ENCODE measurements around the gene GOLGA1. TPM values are rescaled to one million over a fixed set of nuclear protein-coding genes. Genes with fewer than 3 reads are reported as not detected.

Gene GOLGA1
- 7.8 TPM for total RNA-seq (2013)
- 10 to 100 TPM in 1 of 3 donors, 1 to 10 TPM in 2; 3.1 to 15.7 (median 8.0) TPM for polyA plus RNA-seq
- 3.0 and 4.0 TPM in 2 replicates for polyA minus RNA-seq
- total RNA-seq, result 5.4 to 25.6 (median 19.2) reads per million in 11 experiments

GRCh38 chr9:124940894-124941678 is at the start of gene GOLGA1:
Gene GOLGA1, minus strand, starts transcription at chr9:124941083. Its CDS starts 2,372 bp downstream, at chr9:124938711.
- no peak for TF ChIP-seq CTCF (IDR thresholded peaks at IDR 0.05)
- Histone ChIP-seq H3K27me3 (ENCODE audit: control insufficient read depth in 2 of 2, insufficient read depth in 2 of 2, low read length in 2 of 2) (no peaks in the 10 kb centered on the region), H3K4me3 (replicated peaks in 1 of 3; ENCODE audit: low read depth in 2 of 3, low read length in 3 of 3) (peak within 1 kb of the TSS; percentile 86 to 94 (median 88)), H3K27ac (ENCODE audit: low read depth in 1 of 2, low read length in 2 of 2) (peak within 1 kb of the TSS; percentile 90 to 99), H3K4me2 (replicated peaks; ENCODE audit: extremely low read depth, low read length, poor library complexity, severe bottlenecking) (peak within 1 kb of the TSS; percentile 90), H3K79me2 (ENCODE audit: insufficient read depth, low read length) (peaks cover 38% of the 10 kb centered on the region), H3K4me1 (ENCODE audit: control insufficient read depth in 1 of 2, insufficient read depth in 2 of 2, low read length in 2 of 2) (peaks cover 14 to 16% of the 10 kb centered on the region in 2 donors), H4K20me1 (ENCODE audit: insufficient read depth, low read length) (no peaks in the 10 kb centered on the region), H3K9me3 (replicated peaks in 1 of 2; ENCODE audit: control insufficient read depth in 1 of 2, insufficient read depth in 1 of 2, low read length in 2 of 2) (no peaks in the 10 kb centered on the region), H2AFZ (ENCODE audit: insufficient read depth, low read depth, low read length, poor library complexity, severe bottlenecking) (peak within 1 kb of the TSS; percentile 94), H3K36me3 (replicated peaks in 1 of 2; ENCODE audit: control insufficient read depth in 1 of 2, insufficient read depth in 2 of 2, low read length in 2 of 2) (peaks cover 9 to 27% of the 10 kb centered on the region in 2 donors), H3K9ac (ENCODE audit: insufficient read depth, low read length, poor library complexity, severe bottlenecking) (peak within 1 kb of the TSS; percentile 96)
- Mint-ChIP-seq H3K27me3 (ENCODE audit: low read depth in 3 of 3) (no peaks in the 10 kb centered on the region), H3K4me1 (peaks cover 28% of the 10 kb centered on the region), H3K27ac (peak within 1 kb of the TSS; percentile 95 to 99 (median 99)), H3K36me3 (peaks cover 11 to 20% of the 10 kb centered on the region in 2 donors), H3K9me3 (no peaks in the 10 kb centered on the region), H3K4me3 (peak within 1 kb of the TSS; percentile 94 to 99)
- whole genome bisulfite sequencing (ENCODE audit: insufficient coverage), result under 1% methylated on average over 69 of the region's 70 CpGs
- intact Hi-C loops (cut with micrococcal nuclease), result loop anchor here (2.0 to 10.0 kb wide), 5 partner anchors 79 to 202 kb away; partner anchors contain the start of genes ARPC5L (in 2 of the 2), NR6A1 (in 2 of the 2), RPL35 (in 2 of the 2) and SCAI (in 2 of the 2)
- DNase-seq, result peak; percentile 94 to 96 (median 96)

GRCh38 chr9:124983698-124984097 is 42.8 kb upstream of the GOLGA1 start:
- Histone ChIP-seq H2AFZ (ENCODE audit: insufficient read depth, low read depth, low read length, poor library complexity, severe bottlenecking) (no peak overlapping the region), H3K36me3 (replicated peaks in 1 of 2; ENCODE audit: control insufficient read depth in 1 of 2, insufficient read depth in 2 of 2, low read length in 2 of 2) (peaks cover 0 to 4% of the 10 kb centered on the region in 2 donors), H4K20me1 (ENCODE audit: insufficient read depth, low read length) (no peaks in the 10 kb centered on the region)

More at GRCh38 chr9:124983698-124984097, 42.8 kb upstream of the GOLGA1 start:
- Mint-ChIP-seq H3K4me3 (no peak overlapping the region), H3K36me3 (peaks cover 10 to 19% of the 10 kb centered on the region in 2 donors), H3K27ac (no peak overlapping the region), H3K4me1 (no peaks in the 10 kb centered on the region), H3K9me3 (no peaks in the 10 kb centered on the region), H3K27me3 (ENCODE audit: low read depth in 3 of 3) (no peaks in the 10 kb centered on the region)
- TF ChIP-seq CTCF (IDR thresholded peaks at IDR 0.05), result no peak
- no peaks in the 10 kb centered on the region for H3K79me2 ChIP-seq (ENCODE audit: insufficient read depth, low read length)
- no peak overlapping the region for H3K9ac ChIP-seq (ENCODE audit: insufficient read depth, low read length, poor library complexity, severe bottlenecking)
- no peak overlapping the region for H3K4me3 ChIP-seq (replicated peaks in 1 of 3; ENCODE audit: low read depth in 2 of 3, low read length in 3 of 3)
- no peak overlapping the region for H3K4me2 ChIP-seq (replicated peaks; ENCODE audit: extremely low read depth, low read length, poor library complexity, severe bottlenecking)
- intact Hi-C loops (cut with micrococcal nuclease), result no loop called here
- no peaks in the 10 kb centered on the region for H3K4me1 ChIP-seq (ENCODE audit: control insufficient read depth in 1 of 2, insufficient read depth in 2 of 2, low read length in 2 of 2)
- H3K27ac ChIP-seq (ENCODE audit: low read depth in 1 of 2, low read length in 2 of 2), result no peak overlapping the region
- no peak for DNase-seq
- no CpG with 5 or more reads among the region's 1 CpG for WGBS (ENCODE audit: insufficient coverage)
- no peaks in the 10 kb centered on the region for H3K27me3 ChIP-seq (ENCODE audit: control insufficient read depth in 2 of 2, insufficient read depth in 2 of 2, low read length in 2 of 2)
- no peaks in the 10 kb centered on the region for H3K9me3 ChIP-seq (replicated peaks in 1 of 2; ENCODE audit: control insufficient read depth in 1 of 2, insufficient read depth in 1 of 2, low read length in 2 of 2)
